ENCODE measurements around the gene PALD1.
A peak's percentile ranks its signal among the peaks of the same experiment; 100 is the strongest.

Gene PALD1

GRCh38 chr10:70510453-70510852, 31.9 kb downstream of the PALD1 start:
- Histone ChIP-seq H3K27ac (ENCODE audit: low read depth, low read length) (no peak overlapping the region), H3K27me3 (ENCODE audit: low read length) (no peaks in the 10 kb centered on the region), H3K4me3 (ENCODE audit: insufficient read depth, low read length, poor library complexity, severe bottlenecking) (no peak overlapping the region), H3K9ac (ENCODE audit: low read length) (no peak overlapping the region), H3K79me2 (ENCODE audit: insufficient read depth, low read length) (peaks cover 92% of the 10 kb centered on the region), H3K9me3 (ENCODE audit: insufficient read depth, low read length) (no peaks in the 10 kb centered on the region), H2AFZ (ENCODE audit: low read depth, low read length, severe bottlenecking) (no peak overlapping the region), H3K4me2 (ENCODE audit: low read depth, low read length, poor library complexity, severe bottlenecking) (no peak overlapping the region), H3K9me2 (replicated peaks; ENCODE audit: insufficient read depth, low read length) (no peaks in the 10 kb centered on the region), H4K20me1 (ENCODE audit: low read depth, low read length) (peaks cover 3% of the 10 kb centered on the region; the same call in 1 of the 2 replicates), H3K36me3 (ENCODE audit: low read length) (no peaks in the 10 kb centered on the region), H3F3A (ENCODE audit: insufficient read depth) (peaks cover 16% of the 10 kb centered on the region; the same call in 1 of the 2 replicates)
- no peak for TF ChIP-seq CTCF (IDR thresholded peaks at IDR 0.05; ENCODE audit: insufficient read depth, low read length, poor library complexity, severe bottlenecking)
- no peak for TF ChIP-seq EZH2phosphoT487 (conservative IDR thresholded peaks at IDR 0.05; ENCODE audit: low read length)

- H3K4me2 ChIP-seq (ENCODE audit: low read depth, low read length, poor library complexity, severe bottlenecking): no peak overlapping the region
- H3K27ac ChIP-seq (ENCODE audit: low read depth, low read length): no peak overlapping the region
- H3K9me3 ChIP-seq (ENCODE audit: insufficient read depth, low read length): no peaks in the 10 kb centered on the region
- TF ChIP-seq EZH2phosphoT487 (conservative IDR thresholded peaks at IDR 0.05; ENCODE audit: low read length) (no peak), CTCF (IDR thresholded peaks at IDR 0.05; ENCODE audit: insufficient read depth, low read length, poor library complexity, severe bottlenecking) (no peak)
- peaks cover 16% of the 10 kb centered on the region; the same call in 1 of the 2 replicates for H3F3A ChIP-seq (ENCODE audit: insufficient read depth)
- H3K27me3 ChIP-seq (ENCODE audit: low read length): no peaks in the 10 kb centered on the region
- H3K9me2 ChIP-seq (replicated peaks; ENCODE audit: insufficient read depth, low read length): no peaks in the 10 kb centered on the region
- H3K4me3 ChIP-seq (ENCODE audit: insufficient read depth, low read length, poor library complexity, severe bottlenecking): no peak overlapping the region
- H3K9ac ChIP-seq (ENCODE audit: low read length): no peak overlapping the region
- peaks cover 3% of the 10 kb centered on the region; the same call in 1 of the 2 replicates for H4K20me1 ChIP-seq (ENCODE audit: low read depth, low read length)
- no peaks in the 10 kb centered on the region for H3K36me3 ChIP-seq (ENCODE audit: low read length)
- H2AFZ ChIP-seq (ENCODE audit: low read depth, low read length, severe bottlenecking): no peak overlapping the region
- peaks cover 92% of the 10 kb centered on the region for H3K79me2 ChIP-seq (ENCODE audit: insufficient read depth, low read length)
These were observed 32.3 kb downstream of the PALD1 start for GRCh38 chr10:70510904-70511303.

GRCh38 chr10:70512149-70512639, 33.6 kb downstream of the PALD1 start:
- H3K4me3 ChIP-seq (ENCODE audit: insufficient read depth, low read length, poor library complexity, severe bottlenecking): no peak overlapping the region
- no peak for TF ChIP-seq EZH2phosphoT487 (conservative IDR thresholded peaks at IDR 0.05; ENCODE audit: low read length)
- no peak for TF ChIP-seq CTCF (IDR thresholded peaks at IDR 0.05; ENCODE audit: insufficient read depth, low read length, poor library complexity, severe bottlenecking)
- H3K27ac ChIP-seq (ENCODE audit: low read depth, low read length): peak overlapping the region; percentile 62
- no peak overlapping the region for H2AFZ ChIP-seq (ENCODE audit: low read depth, low read length, severe bottlenecking)
- no peaks in the 10 kb centered on the region for H3K9me3 ChIP-seq (ENCODE audit: insufficient read depth, low read length)
- no peaks in the 10 kb centered on the region for H3K27me3 ChIP-seq (ENCODE audit: low read length)
- H3F3A ChIP-seq (ENCODE audit: insufficient read depth): peaks cover 16% of the 10 kb centered on the region; the same call in 1 of the 2 replicates
- H3K36me3 ChIP-seq (ENCODE audit: low read length): no peaks in the 10 kb centered on the region
- peaks cover 3% of the 10 kb centered on the region; the same call in 1 of the 2 replicates for H4K20me1 ChIP-seq (ENCODE audit: low read depth, low read length)
- no peak overlapping the region for H3K4me2 ChIP-seq (ENCODE audit: low read depth, low read length, poor library complexity, severe bottlenecking)
- H3K9ac ChIP-seq (ENCODE audit: low read length): peak overlapping the region; percentile 12; the same call in 1 of the 2 replicates
- no peaks in the 10 kb centered on the region for H3K9me2 ChIP-seq (replicated peaks; ENCODE audit: insufficient read depth, low read length)
- H3K79me2 ChIP-seq (ENCODE audit: insufficient read depth, low read length): peaks cover 95% of the 10 kb centered on the region

All from SU-DHL-6 (cell line).